Psoas muscle (tissue), 8 donors: ENCODE results near the gene ATP6AP1. TPM values are rescaled to one million over a fixed set of nuclear protein-coding genes. Genes with fewer than 3 reads are reported as not detected.

ENCODE experiments used
- ATAC-seq, 4 donors: fragments of 200-7000 bp; cut with Tn5 transposase; one replicate each; pipeline ENCODE4 v1.9.1; 2020; ENCODE audit warnings: moderate library complexity in 3 of 4, mild to moderate bottlenecking in 2 of 4
- DNase-seq, 2 donors: peaks; one replicate each; pipeline ENCODE4 v3.0.0-alpha.2; 2020
- H3K27ac ChIP-seq: fragments of 200-600 bp; one replicate; pipeline ENCODE4 v1.8.0; 2022
- H3K27me3 ChIP-seq, 3 donors: fragments of 200-600 bp in 1 of 3; one replicate each; pipeline versions ENCODE4 v1.6.1 to v1.8.0; 2013 to 2022; ENCODE audit warnings: low read length in 2 of 3, mild to moderate bottlenecking in 2 of 3, moderate library complexity in 1 of 3; ENCODE audit not compliant: insufficient read depth in 3 of 3
- H3K36me3 ChIP-seq, 2 donors: fragments of 200-600 bp in 1 of 2; one replicate each; pipeline versions ENCODE4 v1.6.1 to v1.8.0; 2013 to 2022; ENCODE audit warnings: low read depth in 1 of 2, mild to moderate bottlenecking in 1 of 2, moderate library complexity in 1 of 2; ENCODE audit not compliant: insufficient read depth in 1 of 2
- H3K4me1 ChIP-seq: fragments of 200-600 bp; one replicate; pipeline ENCODE4 v1.8.0; 2022
- H3K4me3 ChIP-seq: fragments of 200-600 bp; one replicate; pipeline ENCODE4 v1.8.0; 2022; ENCODE audit warnings: mild to moderate bottlenecking
- H3K9me3 ChIP-seq: fragments of 200-600 bp; one replicate; pipeline ENCODE4 v1.8.0; 2022
- CTCF ChIP-seq: fragments of 200-600 bp; IDR thresholded peaks from one replicate; pipeline ENCODE4 v1.8.0; 2022; ENCODE audit warnings: antibody characterized with exemption
- WGBS, 3 donors: extraction: QIAGEN DNeasy Blood & Tissue Kit; methylation state at CpG; one replicate each; pipeline versions ENCODE4 v1.1.6 to v1.1.7; 2013; 5-methylcytosine and 5-hydroxymethylcytosine counted together
- intact Hi-C, 2 donors: fragments of 100-400 bp; cut with DNase I; formaldehyde crosslinking; loops; one replicate each; pipeline versions ENCODE4 v1.11.0 to v1.14.2; 2022
- polyA plus RNA-seq, 3 donors: library from polyadenylated mRNA; stranded (reverse); fragments of 200-250 nt; gene quantifications; one replicate each; pipeline ENCODE4 v1.2.3, GENCODE V29; 2013
- total RNA-seq, 4 donors: library from RNA; stranded (reverse); fragmentation: NEBNext Ultra II Directional in 2 of 4; extraction: Animal tissue kit (Norgen Biotek cat#: 25700) in 2 of 4; gene quantifications; one replicate each; pipeline versions ENCODE4 v1.2.1 to v1.2.4, GENCODE V29; 2021 to 2023
- donor health status: healthy with polysubstance abuse.
- donor health status: DM: no; HTN: no; CAD: no; lungs with moderate emphysema.
- donor health status: Bipolar disorder and iron deficiency.
- donor health status: healthy.
- donor health status: DM: yes; HTN: yes; CAD: no.
- donor health status: DM: no; HTN: no; CAD: no.
- donor health status: DM: no; HTN: no; CAD: no.
- donor health status: DM: yes; HTN: yes; CAD: no.

The ATP6AP1 gene
- total and polyA plus RNA-seq, 7 donors, result 28.3 to 38.6 (median 34.3) TPM

GRCh38 chrX:154434394-154435168, 6.1 kb downstream of the ATP6AP1 start:
- Histone ChIP-seq H3K9me3 (no peaks in the 10 kb centered on the region), H3K27ac (no peak overlapping the region), H3K36me3 (peaks cover 0 to 13% of the 10 kb centered on the region in 2 donors), H3K27me3 (no peaks in the 10 kb centered on the region), H3K4me1 (no peaks in the 10 kb centered on the region), H3K4me3 (no peak overlapping the region)
- intact Hi-C loops, result no loop called here
- 75 to 98% (median 94%) methylated on average over 4 to 7 of the region's 7 CpGs for WGBS, 3 donors
- no peak for TF ChIP-seq CTCF
- ATAC-seq, result no peak
- no peak for DNase-seq

GRCh38 chrX:154435171-154435733, 6.8 kb downstream of the ATP6AP1 start:
- Histone ChIP-seq H3K9me3 (no peaks in the 10 kb centered on the region), H3K36me3 (peaks cover 0 to 14% of the 10 kb centered on the region in 2 donors), H3K27ac (no peak overlapping the region), H3K4me1 (no peaks in the 10 kb centered on the region), H3K4me3 (no peak overlapping the region), H3K27me3 (no peaks in the 10 kb centered on the region)
- intact Hi-C loops, result no loop called here
- no peak for ATAC-seq
- 91 to 93% (median 93%) methylated on average over 18 to 19 of the region's 19 CpGs for WGBS, 3 donors
- no peak for TF ChIP-seq CTCF
- no peak for DNase-seq

GRCh38 chrX:154436374-154436982, 8.0 kb downstream of the ATP6AP1 start:
- TF ChIP-seq CTCF, result no peak
- H3K4me1 ChIP-seq, result no peaks in the 10 kb centered on the region
- H3K27ac ChIP-seq, result peak overlapping the region; percentile 84
- H3K27me3 ChIP-seq, result no peaks in the 10 kb centered on the region
- DNase-seq (no peak), ATAC-seq (peak; percentile 32 to 70 (median 46))
- H3K4me3 ChIP-seq, result peak overlapping the region; percentile 79
- no peaks in the 10 kb centered on the region for H3K9me3 ChIP-seq
- intact Hi-C loops, result no loop called here
- WGBS, 3 donors, result 1 to 32% (median 25%) methylated on average over 9 to 40 of the region's 78 CpGs
- H3K36me3 ChIP-seq, result peaks cover 2 to 26% of the 10 kb centered on the region in 2 donors

- Histone ChIP-seq H3K4me3 (peak within 1 kb of the TSS; percentile 79), H3K27ac (peak within 1 kb of the TSS; percentile 84), H3K9me3 (no peaks in the 10 kb centered on the region), H3K27me3 (no peaks in the 10 kb centered on the region), H3K4me1 (no peaks in the 10 kb centered on the region), H3K36me3 (peaks cover 2 to 33% of the 10 kb centered on the region in 2 donors)
- DNase-seq (peak; percentile 67 to 84), ATAC-seq (peak; percentile 53 to 85 (median 71))
- intact Hi-C loops, result no loop called here
- 0 to 29% (median 1%) methylated on average over 4 to 67 of the region's 93 CpGs for whole genome bisulfite sequencing, 3 donors
- no peak for TF ChIP-seq CTCF
Measured at GRCh38 chrX:154436983-154437752, 8.7 kb downstream of the ATP6AP1 start, which contains the start of gene GDI1. TSS of gene GDI1 (plus strand) at chrX:154437154. CDS start at chrX:154437255, 101 bp downstream.
